HG03575 (cell line): ENCODE results near the gene RIN1.
"Not testable (repeated sequence)": the region's sequence is repeated elsewhere in the genome, so short reads cannot be mapped to it uniquely, and the experiment has no call there.

Source experiments
- ATAC-seq: cut with Tn5 transposase; IDR thresholded peaks from one replicate; pipeline ENCODE4 v1.9.1; 2021; ENCODE audit not compliant: unreplicated experiment, insufficient number of reproducible peaks, low FRiP score; ENCODE audit errors: extremely low read depth

RIN1 gene

DNA sequence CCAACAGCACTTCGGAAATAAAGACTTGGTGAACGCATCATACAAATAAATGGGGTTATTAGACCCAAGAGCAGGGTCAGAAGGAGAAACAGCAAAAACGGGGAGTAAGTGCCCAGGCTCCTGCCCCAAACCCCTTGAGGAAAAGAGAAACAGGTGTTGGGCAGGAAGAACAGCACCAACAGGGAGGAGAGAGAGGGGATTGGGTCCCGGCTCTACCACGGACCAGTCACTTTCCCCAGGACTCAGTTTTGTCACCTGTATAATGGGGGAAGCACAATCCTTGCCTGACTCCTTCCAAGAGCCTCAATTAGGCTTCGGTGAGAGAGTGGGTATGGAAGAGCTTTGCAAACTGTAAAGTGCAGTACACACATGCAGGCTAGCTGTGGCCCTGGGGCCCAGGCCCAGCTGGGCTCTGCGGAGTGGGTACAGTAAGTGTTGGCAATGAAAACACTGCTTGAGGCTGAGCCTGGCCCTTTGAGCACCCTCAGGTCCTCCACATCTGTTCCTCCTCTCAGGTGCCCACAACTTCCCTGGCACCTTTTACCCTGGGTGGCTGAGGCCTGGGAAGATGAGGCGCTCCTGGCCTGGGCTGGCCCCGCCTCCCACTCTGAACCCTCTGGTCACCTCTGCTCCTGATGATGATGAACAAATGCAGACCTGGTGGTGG lies 26.4 kb upstream of the RIN1 start:
- ATAC-seq, result no peak

DNA sequence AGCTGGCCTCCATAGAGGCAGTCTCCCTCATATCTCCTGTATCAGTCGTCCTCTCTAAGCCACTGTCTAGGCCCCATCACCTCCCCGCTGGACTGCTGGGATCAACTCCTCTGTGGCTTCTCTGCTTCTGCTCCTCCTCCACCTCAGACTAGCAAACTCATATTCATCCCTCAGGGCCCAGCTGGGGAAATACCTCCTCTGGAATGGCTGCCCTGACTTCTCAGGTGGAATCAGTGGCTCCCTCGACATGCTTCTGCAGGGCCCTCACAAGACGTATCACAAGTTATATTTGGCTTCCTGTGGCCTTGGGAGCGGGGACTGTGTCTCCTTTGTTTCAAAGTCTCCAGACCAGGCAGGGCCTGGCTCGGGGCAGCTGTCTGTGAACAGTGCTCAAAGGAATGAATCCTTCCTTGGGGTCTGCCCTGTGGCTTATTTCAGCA lies 25.3 kb upstream of the RIN1 start:
- ATAC-seq, result no peak

DNA sequence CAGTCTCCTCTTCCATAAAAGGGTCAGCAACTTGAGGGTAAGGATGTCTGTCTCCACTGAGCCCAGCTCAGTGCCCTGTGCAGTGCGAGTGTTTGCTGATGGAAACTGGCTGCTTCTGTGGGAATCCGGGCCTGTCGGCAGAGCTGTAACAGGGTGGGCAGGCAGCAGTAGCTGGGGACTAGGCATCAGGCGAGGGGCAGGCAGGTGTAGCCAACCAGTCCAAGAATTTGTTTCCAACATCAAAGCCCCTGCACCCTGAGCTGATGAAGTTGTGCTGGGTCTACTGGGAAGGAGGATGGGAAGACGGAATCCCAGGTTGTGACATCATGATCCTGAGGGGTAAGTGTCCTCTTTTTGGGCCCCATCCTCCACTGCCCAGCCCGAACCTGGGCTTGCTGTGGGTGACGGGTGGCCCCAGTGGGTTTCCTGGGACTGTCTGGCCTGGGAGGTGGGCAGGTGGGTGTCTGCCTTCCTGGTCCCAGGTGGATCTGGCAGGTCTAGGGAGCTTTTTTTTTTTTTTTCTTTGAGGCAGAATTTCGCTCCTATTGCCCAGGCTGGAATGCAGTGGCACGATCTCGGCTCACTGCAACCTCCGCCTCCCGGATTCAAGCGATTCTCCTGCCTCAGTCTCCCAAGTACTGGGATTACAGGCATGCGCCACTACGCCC lies 24.3 kb upstream of the RIN1 start:
- no peak for ATAC-seq

DNA sequence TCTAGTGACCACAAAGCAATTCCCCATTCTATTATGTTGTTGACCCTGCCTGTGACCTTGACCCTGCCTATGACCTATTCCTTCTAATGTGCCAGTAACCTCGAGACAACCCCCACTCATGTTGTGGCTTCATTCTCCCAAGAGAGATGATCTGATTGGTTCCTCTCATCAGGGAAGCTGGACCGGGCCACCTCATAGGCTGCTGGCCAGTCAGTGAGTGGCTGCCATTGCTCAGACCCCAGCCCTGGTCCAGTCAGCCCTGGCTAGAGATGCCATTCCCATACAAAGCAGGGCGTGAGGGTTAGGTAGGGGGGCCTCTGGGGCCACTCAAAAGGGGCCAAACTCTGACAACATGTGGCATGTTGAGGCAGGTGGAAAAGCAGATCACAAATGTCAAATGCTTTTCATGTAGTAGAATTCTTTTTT lies 23.4 kb upstream of the RIN1 start:
- no peak for ATAC-seq

DNA sequence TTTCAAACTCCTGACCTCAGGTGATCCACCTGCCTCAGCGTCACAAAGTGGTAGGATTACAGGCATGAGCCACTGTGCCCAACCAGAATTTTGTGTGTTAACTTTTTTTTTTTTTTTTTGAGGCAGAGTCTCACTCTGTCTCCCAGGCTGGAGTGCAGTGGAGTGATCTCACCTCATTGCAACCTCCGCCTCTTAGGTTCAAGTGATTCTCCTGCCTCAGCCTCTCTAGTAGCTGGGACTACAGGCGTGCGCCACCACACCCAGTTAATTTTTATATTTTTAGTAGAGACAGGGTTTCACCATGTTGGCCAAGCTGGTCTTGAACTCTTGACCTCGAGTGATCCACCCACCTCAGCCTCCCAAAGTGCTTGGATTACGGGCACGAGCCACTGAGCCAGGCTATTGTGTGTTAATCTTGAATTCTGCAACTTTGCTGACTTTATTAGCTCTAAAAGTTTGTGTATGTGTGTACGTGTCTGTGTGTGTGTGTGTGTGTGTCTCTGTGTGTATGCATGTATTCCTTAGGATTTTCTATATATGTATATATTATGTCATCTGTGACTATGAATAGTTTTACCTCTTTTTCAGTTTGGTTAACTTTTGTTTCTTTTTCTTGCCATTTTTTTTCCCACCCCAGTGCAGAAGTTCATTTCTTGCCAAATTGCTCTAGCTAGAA lies 14.5 kb upstream of the RIN1 start:
- ATAC-seq, result not testable (repeated sequence)

DNA sequence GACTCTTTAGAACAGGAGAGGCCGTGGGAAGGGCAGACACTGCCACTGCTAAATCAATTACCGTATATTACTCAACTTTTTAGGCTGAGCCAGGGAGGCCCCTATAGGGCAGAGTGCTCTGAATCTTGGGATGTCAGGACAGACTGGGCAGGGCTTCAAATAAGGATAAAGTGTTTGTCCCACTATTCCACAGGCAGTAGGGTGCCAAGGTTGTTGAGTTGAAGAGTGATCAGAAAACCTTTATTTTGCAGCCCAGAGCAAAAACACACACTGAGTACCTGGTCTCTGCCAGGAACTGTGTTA lies 12.8 kb upstream of the RIN1 start:
- ATAC-seq, result no peak

DNA sequence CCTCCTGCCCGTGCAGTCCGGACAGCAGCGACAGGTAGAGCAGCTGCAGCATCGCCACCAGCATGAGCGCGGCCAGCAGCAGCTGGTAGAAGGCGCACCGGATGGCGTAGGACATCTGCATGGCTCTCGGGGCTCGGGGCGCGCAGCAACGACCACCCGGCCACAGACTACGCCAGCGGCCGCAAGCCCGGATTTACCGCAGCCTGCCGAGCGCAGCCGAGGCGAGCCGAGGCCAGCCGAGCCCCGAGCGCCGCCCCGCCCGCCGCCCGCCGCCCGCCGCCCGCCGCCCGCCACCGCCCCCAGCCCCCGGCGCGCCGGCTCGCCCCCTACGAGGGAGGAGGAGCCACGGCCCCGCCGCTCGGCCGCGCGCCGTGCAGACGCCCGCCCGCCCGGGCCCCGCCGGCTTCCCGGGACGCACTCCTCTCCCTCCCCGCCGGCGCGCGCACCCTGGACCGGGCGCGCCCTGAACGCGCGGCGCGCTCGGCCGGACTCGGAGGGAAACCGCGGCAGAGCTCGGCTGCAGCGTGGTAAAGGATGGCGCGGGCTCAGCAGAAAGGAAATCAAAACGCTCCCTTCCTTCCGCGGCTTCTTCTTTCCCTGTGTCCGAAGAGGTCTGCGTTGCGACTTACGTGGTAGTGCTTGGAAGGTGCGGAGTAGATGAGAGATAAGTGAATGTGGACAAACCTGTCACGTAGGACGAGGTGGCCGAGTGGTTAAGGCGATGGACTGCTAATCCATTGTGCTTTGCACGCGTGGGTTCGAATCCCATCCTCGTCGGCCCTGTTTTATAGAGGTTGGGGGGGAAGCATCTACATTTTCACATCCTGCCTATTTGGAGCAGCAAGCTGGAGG lies 11.4 kb upstream of the RIN1 start, which contains the start of gene B4GAT1:
B4GAT1 (minus strand) TSS at position 205 of the 852 bp plus-strand sequence; CDS start at position 121, 84 bp downstream.
- no peak for ATAC-seq

DNA sequence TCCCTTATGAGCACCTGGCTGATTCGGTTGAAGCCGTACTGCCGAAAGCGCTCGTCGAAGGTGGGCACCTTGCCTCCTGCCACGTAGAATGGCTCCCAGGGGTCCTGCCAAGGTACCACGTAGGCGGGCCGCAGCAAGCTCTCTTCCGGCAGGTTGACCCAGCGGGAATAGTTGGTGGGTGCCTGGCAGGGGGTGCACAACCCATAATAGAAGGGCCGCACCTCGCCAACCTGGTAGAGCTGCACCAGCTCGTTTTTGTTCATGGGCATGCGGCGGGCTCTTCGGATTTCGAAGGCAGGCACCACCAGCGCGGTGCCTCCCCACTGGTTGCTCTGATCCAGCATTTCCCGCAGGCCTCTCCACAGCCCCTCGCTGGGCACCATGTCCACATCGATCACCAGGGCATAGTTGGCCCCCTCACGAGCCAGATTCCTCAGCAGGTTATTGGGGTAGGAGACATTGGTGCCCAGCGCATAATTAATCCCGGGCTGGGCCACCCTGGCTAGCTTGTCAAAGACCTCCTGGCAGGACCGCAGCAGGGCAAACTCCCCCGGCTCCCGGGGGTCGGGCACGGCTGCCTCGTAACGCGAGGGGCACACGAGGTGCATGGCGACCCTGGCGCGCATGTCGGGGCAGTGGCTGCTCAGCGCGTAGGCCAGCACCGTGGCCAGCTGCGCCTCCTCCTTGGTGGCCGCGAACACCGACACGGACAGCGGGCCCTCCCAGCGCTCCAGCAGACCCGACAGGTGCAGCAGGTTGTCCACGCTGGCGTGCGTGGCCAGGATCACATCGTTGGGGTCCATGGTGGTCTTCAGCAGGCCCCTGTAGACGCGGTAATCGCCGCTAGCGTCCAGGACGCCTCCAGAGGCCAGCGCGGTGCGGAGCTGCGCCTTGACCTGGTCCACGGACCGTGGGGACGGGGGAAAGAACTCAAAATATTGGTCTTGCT lies 10.5 kb upstream of the RIN1 start:
- no peak for ATAC-seq

DNA sequence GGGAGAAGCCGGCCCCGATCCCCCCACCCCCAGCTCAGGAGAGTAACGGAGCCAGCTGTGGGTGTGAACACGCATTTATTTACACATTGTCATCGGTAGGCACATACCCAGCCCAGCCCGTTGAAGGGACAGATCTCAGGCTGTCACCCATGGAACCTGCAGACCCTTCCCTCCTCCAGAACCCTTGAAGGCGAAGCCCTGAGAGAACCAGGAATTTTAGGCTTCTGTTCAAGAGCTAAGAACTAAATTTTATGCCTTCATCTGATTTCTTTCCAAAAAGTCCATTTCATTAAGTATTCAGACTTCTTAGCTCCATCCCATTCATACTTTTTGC lies 9.0 kb upstream of the RIN1 start:
- no peak for ATAC-seq

DNA sequence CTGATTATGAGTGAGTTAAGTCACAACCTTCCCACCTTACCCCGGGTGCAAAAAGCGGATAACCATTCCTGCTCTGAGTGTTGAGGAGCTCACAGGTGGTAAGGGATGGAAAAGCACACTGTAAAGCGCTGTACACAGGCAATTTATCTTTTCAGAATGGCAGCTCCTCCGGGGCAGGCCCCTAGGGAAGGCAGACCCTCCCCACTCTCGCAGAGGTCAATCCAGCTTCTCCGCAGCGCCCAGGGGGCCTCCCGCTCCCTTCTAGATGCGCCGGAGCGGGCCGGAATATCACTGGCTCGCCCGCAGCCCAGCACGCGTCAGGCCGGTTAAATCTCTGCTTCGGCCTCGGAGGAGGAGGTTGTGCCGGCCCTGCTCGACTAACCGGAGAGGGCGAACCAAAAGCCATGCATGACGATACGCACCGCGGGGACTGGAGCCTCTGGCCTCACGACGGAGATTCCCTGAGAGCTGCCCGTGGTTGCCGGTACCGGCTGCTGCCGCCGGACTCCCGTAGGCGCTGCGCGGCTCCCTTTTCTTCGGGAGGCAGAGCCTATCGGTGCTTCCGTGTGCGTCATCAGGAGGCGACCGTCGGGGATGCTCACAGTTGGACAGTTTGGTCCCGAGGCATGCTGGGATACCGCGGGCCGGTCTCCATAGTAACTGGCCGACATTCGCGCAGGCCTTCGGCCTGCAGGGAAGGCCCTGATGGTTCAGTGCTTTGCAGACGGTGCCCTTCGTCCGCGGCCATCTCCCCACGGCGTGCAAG lies 8.5 kb upstream of the RIN1 start, which contains the start of gene BRMS1:
BRMS1 (minus strand) TSS at position 555 of the 766 bp plus-strand sequence. CDS start 2,870 bp downstream, outside the sequence.
- ATAC-seq, result no peak

DNA sequence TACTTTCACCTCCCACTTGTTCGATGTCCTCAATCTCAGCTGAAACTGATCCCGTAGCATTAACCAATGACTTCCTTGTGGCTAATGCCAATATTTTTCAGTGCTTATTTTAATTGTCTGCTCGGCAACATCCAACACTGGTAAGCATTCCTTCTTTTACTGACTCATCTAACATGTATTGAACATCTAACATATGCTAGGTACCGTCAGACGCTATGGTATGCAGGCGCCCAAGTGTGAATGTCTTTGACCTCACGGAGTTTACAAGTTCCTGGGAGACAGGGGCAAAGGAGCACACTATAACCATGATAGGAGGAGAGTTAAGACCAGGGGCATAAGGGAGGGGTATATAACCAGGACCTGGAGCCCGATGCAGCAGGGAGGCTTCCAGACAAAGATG lies 6.9 kb upstream of the RIN1 start:
- no peak for ATAC-seq

DNA sequence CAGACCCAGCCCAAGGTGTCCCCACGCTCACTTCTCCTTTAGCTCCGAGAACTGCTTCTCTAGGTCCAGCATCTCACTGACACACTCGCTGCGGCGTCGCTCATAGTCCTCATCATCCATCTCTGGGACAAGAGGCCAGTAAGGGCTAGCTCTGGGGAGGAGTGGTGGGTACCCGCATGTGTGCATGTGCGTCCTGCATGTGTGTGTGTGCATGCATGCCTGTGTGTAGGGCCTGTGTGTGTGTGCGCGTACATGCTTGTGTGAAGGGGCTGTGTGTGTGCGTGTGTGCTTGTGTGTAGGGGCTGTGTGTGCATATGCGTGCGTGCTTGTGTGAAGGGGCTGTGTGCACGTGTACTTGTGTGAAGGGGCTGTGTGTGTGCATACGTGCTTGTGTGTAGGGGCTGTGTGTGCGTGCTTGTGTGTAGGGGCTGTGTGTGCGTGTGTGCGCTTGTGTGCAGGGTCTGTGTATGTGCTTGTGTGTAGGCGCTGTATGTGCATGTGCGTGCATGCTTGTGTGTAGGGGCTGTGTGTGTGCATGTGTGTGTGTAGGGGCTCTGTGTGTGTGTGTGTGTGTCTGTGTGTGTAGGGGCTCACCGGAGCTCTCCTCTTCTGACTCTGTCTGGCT lies 5.4 kb upstream of the RIN1 start:
- no peak for ATAC-seq

DNA sequence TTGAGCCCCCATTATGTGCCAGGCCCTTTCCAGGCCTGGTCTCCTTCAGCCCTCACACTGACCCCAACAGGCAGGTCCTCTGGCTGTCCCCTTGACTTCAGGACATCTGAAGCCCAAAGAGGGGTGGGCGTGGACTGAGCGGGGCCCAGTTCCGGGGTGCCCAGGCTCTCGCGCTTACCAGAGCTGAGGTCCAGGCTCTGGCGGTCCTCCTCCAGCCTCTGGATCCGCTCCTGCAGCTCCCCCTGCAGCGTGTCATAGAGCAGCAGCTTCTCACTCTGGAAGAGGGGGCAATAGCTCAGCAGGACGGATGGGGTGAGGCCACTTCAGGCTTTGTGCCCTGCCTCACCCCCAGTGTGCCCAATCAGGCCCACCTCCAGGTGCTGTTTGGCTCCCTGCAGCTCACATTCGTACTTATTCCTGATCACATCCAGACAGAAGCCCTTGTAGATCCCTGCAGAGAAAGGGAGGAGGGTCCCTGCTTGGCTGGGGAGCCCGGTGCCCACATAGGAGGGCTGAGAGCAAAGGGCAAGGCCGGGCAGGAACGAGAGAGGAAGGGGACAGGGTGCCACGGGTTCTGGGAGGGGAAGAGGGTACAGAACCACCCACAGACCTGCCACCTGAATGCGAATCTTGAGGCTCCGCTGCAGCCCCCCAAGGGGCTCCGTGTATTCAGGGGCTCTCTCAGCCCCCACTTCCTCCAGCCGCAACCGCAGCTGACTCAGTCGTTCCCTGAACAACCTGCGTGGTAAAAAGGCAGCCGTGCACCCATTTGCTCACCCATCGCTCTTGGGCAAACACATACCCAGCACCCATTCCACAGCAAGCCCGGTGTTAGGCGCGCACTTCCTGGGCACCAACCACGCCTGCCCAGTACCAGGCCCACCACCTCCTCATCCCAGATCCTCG lies 4.6 kb upstream of the RIN1 start:
- ATAC-seq, result no peak

DNA sequence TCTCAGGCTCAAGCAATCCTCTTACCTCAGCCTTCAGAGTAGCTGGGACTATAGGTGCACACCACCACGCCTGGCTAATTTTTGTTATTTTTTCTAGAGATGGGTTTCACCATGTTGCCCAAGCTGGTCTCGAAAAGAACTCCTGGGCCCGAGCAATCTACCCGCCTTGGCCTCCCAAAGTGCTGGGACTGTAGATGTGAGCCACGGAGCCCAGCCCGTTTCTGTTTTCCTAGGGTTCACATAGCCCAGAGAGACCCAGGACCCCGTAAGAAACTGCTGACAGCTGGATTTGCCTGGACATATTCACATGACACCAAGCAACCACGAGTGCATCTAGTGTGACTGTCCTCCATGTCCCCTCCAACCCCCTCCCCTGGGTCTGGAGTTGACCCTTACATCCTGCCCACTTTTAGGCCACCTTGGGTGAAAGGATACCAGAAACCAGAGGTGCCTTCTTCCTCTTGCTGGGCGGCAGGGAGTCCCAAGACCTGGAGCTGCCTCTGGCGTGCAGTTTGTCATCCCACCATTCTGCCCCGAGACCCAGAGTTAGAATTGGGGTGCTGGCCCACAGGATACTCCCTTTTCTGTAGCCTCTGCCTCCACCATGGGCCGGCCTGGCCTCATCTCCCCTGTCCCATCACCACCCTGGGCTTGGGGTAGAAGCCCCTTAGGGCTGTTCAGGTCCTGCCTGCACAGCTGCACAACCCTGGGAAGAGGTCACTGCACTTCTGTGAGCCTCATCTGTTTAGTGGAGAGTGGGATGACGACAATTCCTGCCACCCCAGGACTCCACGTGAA lies 3.7 kb upstream of the RIN1 start:
- ATAC-seq, result no peak

DNA sequence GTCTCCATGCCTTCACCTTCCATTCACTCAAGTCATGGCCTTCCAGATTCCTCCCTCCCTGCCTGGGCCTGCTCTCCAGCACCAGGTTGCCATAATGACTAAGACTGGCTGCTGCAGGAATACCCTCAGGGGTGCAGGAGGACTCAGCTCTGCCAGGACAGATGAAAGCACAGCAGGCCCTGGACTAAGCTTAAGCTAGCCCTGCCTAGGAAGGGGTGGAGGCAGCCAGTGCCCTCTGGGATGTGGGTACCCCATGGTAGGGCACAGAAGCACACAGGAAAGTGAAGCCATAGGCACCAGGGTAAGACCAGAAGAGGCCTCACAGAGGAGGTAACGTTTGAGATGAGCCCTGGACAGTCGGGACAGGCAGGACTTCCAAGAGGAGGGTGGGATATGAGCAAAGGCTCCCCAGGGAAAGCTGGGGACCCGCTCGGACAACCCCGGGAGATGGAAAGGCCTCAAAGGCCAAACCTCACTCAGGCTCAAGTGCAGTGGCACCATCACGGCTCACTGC lies 3.0 kb upstream of the RIN1 start:
- ATAC-seq, result no peak
